Fibroblast of upper back skin (primary cell): ENCODE results near the gene KCNG1.
"Not testable (repeated sequence)": the region's sequence is repeated elsewhere in the genome, so short reads cannot be mapped to it uniquely, and the experiment has no call there.

Source experiments
- DNase-seq: peaks from one replicate; pipeline ENCODE4 v3.0.0-alpha.2; 2013

The KCNG1 gene

GRCh38 chr20:50980851-50981713 is 41.8 kb downstream of the KCNG1 start:
- peak; percentile 74 for DNase-seq

- DNase-seq, result peak; percentile 99
Observed at GRCh38 chr20:50980071-50980681, 42.7 kb downstream of the KCNG1 start.

GRCh38 chr20:50978533-50978932 is 44.4 kb downstream of the KCNG1 start:
- DNase-seq, result not testable (repeated sequence)

- no peak for DNase-seq
Observed at GRCh38 chr20:50977066-50978021, 45.6 kb downstream of the KCNG1 start.

GRCh38 chr20:50975701-50976330 is 47.1 kb downstream of the KCNG1 start:
- no peak for DNase-seq

GRCh38 chr20:50969912-50970311 is 53.0 kb downstream of the KCNG1 start:
- no peak for DNase-seq

GRCh38 chr20:50969435-50969834 is 53.5 kb downstream of the KCNG1 start:
- DNase-seq, result no peak

- no peak for DNase-seq
Observed at GRCh38 chr20:50968289-50968688, 54.6 kb downstream of the KCNG1 start.

- DNase-seq, result no peak
Observed at GRCh38 chr20:50967586-50967985, 55.3 kb downstream of the KCNG1 start.

GRCh38 chr20:50959543-50960126 is 63.3 kb downstream of the KCNG1 start:
- DNase-seq, result no peak

- peak; percentile 90 for DNase-seq
Observed at GRCh38 chr20:50958615-50959542, 64.0 kb downstream of the KCNG1 start, which contains the start of gene MOCS3. TSS of gene MOCS3 (plus strand) at chr20:50958818. CDS start at chr20:50958843, 25 bp downstream.

- DNase-seq, result peak; percentile 86
Observed at GRCh38 chr20:50957798-50958614, 64.9 kb downstream of the KCNG1 start, which contains the start of gene DPM1. TSS of gene DPM1 (minus strand) at chr20:50958532. CDS start at chr20:50958523, 9 bp downstream.

- DNase-seq, result peak; percentile 17
Observed at GRCh38 chr20:50957276-50957675, 65.6 kb downstream of the KCNG1 start.

GRCh38 chr20:50953821-50954220 is 69.1 kb downstream of the KCNG1 start:
- no peak for DNase-seq
